ENCODE measurements around the gene TPK1.
A peak's percentile ranks its signal among the peaks of the same experiment; 100 is the strongest.

The TPK1 gene

GRCh38 chr7:144524271-144524670 is 311.6 kb downstream of the TPK1 start:
- no peak overlapping the region for H3K4me3 ChIP-seq (ENCODE audit: low read depth, low read length)
- no peak for DNase-seq
- H3K9me3 ChIP-seq (ENCODE audit: severe bottlenecking): no peaks in the 10 kb centered on the region
- no peaks in the 10 kb centered on the region for H3K36me3 ChIP-seq
- H3K27ac ChIP-seq: no peak overlapping the region
- no peaks in the 10 kb centered on the region for H3K27me3 ChIP-seq (ENCODE audit: insufficient read depth, low read depth, severe bottlenecking)
- TF ChIP-seq CTCF (IDR thresholded peaks at IDR 0.05; ENCODE audit: low read depth, low read length): no peak

- TF ChIP-seq CTCF (IDR thresholded peaks at IDR 0.05; ENCODE audit: low read depth, low read length): no peak
- no peak for DNase-seq
Observed at GRCh38 chr7:144523621-144524020, 312.2 kb downstream of the TPK1 start.

GRCh38 chr7:144519925-144520324 is 315.9 kb downstream of the TPK1 start:
- H3K36me3 ChIP-seq: no peaks in the 10 kb centered on the region
- H3K27me3 ChIP-seq (ENCODE audit: insufficient read depth, low read depth, severe bottlenecking): no peaks in the 10 kb centered on the region
- DNase-seq: no peak
- H3K4me3 ChIP-seq (ENCODE audit: low read depth, low read length): no peak overlapping the region
- no peak for TF ChIP-seq CTCF (IDR thresholded peaks at IDR 0.05; ENCODE audit: low read depth, low read length)
- no peak overlapping the region for H3K27ac ChIP-seq
- H3K9me3 ChIP-seq (ENCODE audit: severe bottlenecking): no peaks in the 10 kb centered on the region

More at GRCh38 chr7:144523621-144524020, 312.2 kb downstream of the TPK1 start:
- Histone ChIP-seq H3K4me3 (ENCODE audit: low read depth, low read length) (no peak overlapping the region), H3K36me3 (no peaks in the 10 kb centered on the region), H3K9me3 (ENCODE audit: severe bottlenecking) (no peaks in the 10 kb centered on the region), H3K27me3 (ENCODE audit: insufficient read depth, low read depth, severe bottlenecking) (no peaks in the 10 kb centered on the region), H3K27ac (no peak overlapping the region)

DNA sequence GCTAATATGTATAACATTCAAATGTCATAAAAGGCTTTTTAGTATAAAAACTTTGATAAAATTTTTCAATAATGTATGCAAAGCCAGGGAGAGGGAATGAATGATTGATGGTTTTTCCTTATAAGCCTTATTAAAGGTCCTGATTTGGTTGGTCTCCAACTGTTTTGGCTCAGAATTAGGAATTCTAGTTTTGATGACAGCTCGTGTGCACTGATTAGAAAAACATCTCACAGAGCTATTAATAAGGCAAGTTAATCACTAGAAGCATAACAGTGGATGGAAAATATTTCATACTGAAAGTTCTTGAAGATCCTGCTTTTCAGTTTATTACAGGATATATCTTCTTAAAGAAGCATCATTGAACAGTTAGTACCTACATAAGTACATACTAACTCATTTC is 317.5 kb downstream of the TPK1 start:
- no peak overlapping the region for H3K4me3 ChIP-seq (ENCODE audit: low read depth, low read length)
- H3K27me3 ChIP-seq (ENCODE audit: insufficient read depth, low read depth, severe bottlenecking): no peaks in the 10 kb centered on the region
- H3K27ac ChIP-seq: no peak overlapping the region; the same call in 1 of the 2 replicates
- TF ChIP-seq CTCF (IDR thresholded peaks at IDR 0.05; ENCODE audit: low read depth, low read length): no peak
- H3K36me3 ChIP-seq: no peaks in the 10 kb centered on the region
- no peak for DNase-seq
- no peaks in the 10 kb centered on the region for H3K9me3 ChIP-seq (ENCODE audit: severe bottlenecking)

DNA sequence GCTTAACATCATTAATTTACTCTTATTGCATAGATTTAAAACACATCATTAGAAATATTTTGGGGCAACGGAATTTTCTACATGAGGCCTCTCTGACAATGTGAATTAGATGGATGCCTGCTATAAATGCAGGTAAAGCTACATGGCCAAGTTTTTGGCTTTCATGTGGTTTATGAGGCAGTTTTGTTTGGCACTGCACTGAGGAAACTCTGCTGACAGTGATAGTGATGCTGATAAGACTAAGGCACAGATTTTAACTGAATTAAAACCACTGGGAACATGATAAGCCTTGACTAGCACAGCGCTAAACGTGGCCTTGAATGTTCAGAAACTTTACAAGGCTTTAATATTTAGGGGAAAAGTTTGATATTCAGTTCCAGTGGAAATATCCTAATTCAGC is 318.1 kb downstream of the TPK1 start:
- no peaks in the 10 kb centered on the region for H3K27me3 ChIP-seq (ENCODE audit: insufficient read depth, low read depth, severe bottlenecking)
- no peaks in the 10 kb centered on the region for H3K9me3 ChIP-seq (ENCODE audit: severe bottlenecking)
- H3K36me3 ChIP-seq: no peaks in the 10 kb centered on the region
- H3K4me3 ChIP-seq (ENCODE audit: low read depth, low read length): no peak overlapping the region
- no peak for DNase-seq
- TF ChIP-seq CTCF (IDR thresholded peaks at IDR 0.05; ENCODE audit: low read depth, low read length): no peak
- peak overlapping the region; percentile 83 for H3K27ac ChIP-seq

GRCh38 chr7:144516729-144517525 is 318.9 kb downstream of the TPK1 start:
- Histone ChIP-seq H3K27me3 (ENCODE audit: insufficient read depth, low read depth, severe bottlenecking) (no peaks in the 10 kb centered on the region), H3K9me3 (ENCODE audit: severe bottlenecking) (no peaks in the 10 kb centered on the region)

More at GRCh38 chr7:144516729-144517525, 318.9 kb downstream of the TPK1 start:
- peak; percentile 55 for DNase-seq
- H3K36me3 ChIP-seq: no peaks in the 10 kb centered on the region
- H3K4me3 ChIP-seq (ENCODE audit: low read depth, low read length): no peak overlapping the region
- TF ChIP-seq CTCF (IDR thresholded peaks at IDR 0.05; ENCODE audit: low read depth, low read length): no peak
- peak overlapping the region; percentile 83 for H3K27ac ChIP-seq

All from WERI-Rb-1 (cell line).